SK-N-SH treated with all-trans-retinoic acid at 6 μM for 48 hours (cell line): ENCODE results near the gene OR6B1.

Experiments
- ATAC-seq: fragments of 200-7000 bp; cut with Tn5 transposase; 3 replicates; pipeline ENCODE4 v1.9.1; 2020; ENCODE audit warnings: mild to moderate bottlenecking, moderate library complexity
- ARNTL ChIP-seq: fragments of 450-650 bp; formaldehyde crosslinking; IDR thresholded peaks from 2 replicates; pipeline ENCODE4 v1.5.0; 2020; ENCODE audit warnings: low read depth, mild to moderate bottlenecking, moderate library complexity, borderline replicate concordance
- BACH2 ChIP-seq: fragments of 250-450 bp; sonication (Bioruptor Pico); IDR thresholded peaks from 2 replicates; pipeline ENCODE4 v1.9.0; 2021; ENCODE audit warnings: mild to moderate bottlenecking, borderline replicate concordance
- CREB5 ChIP-seq: fragments of 250-450 bp; sonication (Bioruptor Pico); IDR thresholded peaks from 2 replicates; pipeline ENCODE4 v1.5.1; 2020; ENCODE audit warnings: low read depth, mild to moderate bottlenecking, moderate library complexity
- CSDC2 ChIP-seq: fragments of 250-450 bp; sonication (Bioruptor Pico); IDR thresholded peaks from 2 replicates; pipeline ENCODE4 v1.5.0; 2020; ENCODE audit warnings: mild to moderate bottlenecking, moderate library complexity
- CSRNP3 ChIP-seq: fragments of 250-450 bp; sonication (Bioruptor Pico); IDR thresholded peaks from 2 replicates; pipeline ENCODE4 v1.5.1; 2021; ENCODE audit warnings: mild to moderate bottlenecking, moderate library complexity
- ESRRG ChIP-seq: fragments of 250-450 bp; sonication (Bioruptor Pico); IDR thresholded peaks from 2 replicates; pipeline ENCODE4 v1.6.1; 2021; ENCODE audit warnings: mild to moderate bottlenecking
- GLIS3 ChIP-seq: fragments of 250-450 bp; sonication (Bioruptor Pico); IDR thresholded peaks from 2 replicates; pipeline ENCODE4 v1.5.0; 2020; ENCODE audit warnings: mild to moderate bottlenecking, moderate library complexity
- ISL1 ChIP-seq: fragments of 250-450 bp; sonication (Bioruptor Pico); IDR thresholded peaks from 2 replicates; pipeline ENCODE4 v2.1.2; 2022; ENCODE audit warnings: mild to moderate bottlenecking, moderate library complexity
- OSR1 ChIP-seq: fragments of 250-450 bp; sonication (Bioruptor Pico); IDR thresholded peaks from 2 replicates; pipeline ENCODE4 v1.8.0; 2022; ENCODE audit warnings: moderate library complexity, mild to moderate bottlenecking, inconsistent platforms
- PATZ1 ChIP-seq: fragments of 250-450 bp; sonication (Bioruptor Pico); IDR thresholded peaks from 2 replicates; pipeline ENCODE4 v1.8.0; 2020; ENCODE audit warnings: mild to moderate bottlenecking, moderate library complexity, borderline replicate concordance
- POU6F1 ChIP-seq: fragments of 250-450 bp; sonication (Bioruptor Pico); IDR thresholded peaks from 2 replicates; pipeline ENCODE4 v1.8.0; 2021; ENCODE audit warnings: low read depth, mild to moderate bottlenecking, moderate library complexity, borderline replicate concordance
- PPARA ChIP-seq: fragments of 250-450 bp; sonication (Bioruptor Pico); IDR thresholded peaks from 2 replicates; pipeline ENCODE4 v1.5.0; 2020; ENCODE audit warnings: mild to moderate bottlenecking, borderline replicate concordance
- RARB ChIP-seq: fragments of 250-450 bp; sonication (Bioruptor Pico); IDR thresholded peaks from 2 replicates; pipeline ENCODE4 v1.8.0; 2021; ENCODE audit warnings: mild to moderate bottlenecking, moderate library complexity
- SNAI2 ChIP-seq: fragments of 250-450 bp; sonication (Bioruptor Pico); IDR thresholded peaks from 2 replicates; pipeline ENCODE4 v1.5.0; 2020; ENCODE audit warnings: mild to moderate bottlenecking, moderate library complexity
- TOX ChIP-seq: fragments of 250-450 bp; sonication (Bioruptor Pico); IDR thresholded peaks from 2 replicates; pipeline ENCODE4 v1.8.0; 2021; ENCODE audit warnings: mild to moderate bottlenecking, moderate library complexity, borderline replicate concordance
- TSHZ2 ChIP-seq: fragments of 250-450 bp; sonication (Bioruptor Pico); IDR thresholded peaks from 2 replicates; pipeline ENCODE4 v1.5.0; 2020; ENCODE audit warnings: mild to moderate bottlenecking, moderate library complexity
- ZFP3 ChIP-seq: fragments of 250-450 bp; sonication (Bioruptor Pico); IDR thresholded peaks from 2 replicates; pipeline ENCODE4 v1.5.0; 2020; ENCODE audit warnings: mild to moderate bottlenecking, moderate library complexity
- ZFP30 ChIP-seq: fragments of 450-650 bp; formaldehyde crosslinking; IDR thresholded peaks from 2 replicates; pipeline ENCODE4 v1.5.0; 2022; ENCODE audit warnings: mild to moderate bottlenecking, moderate library complexity
- ZNF565 ChIP-seq: fragments of 450-650 bp; formaldehyde crosslinking; conservative IDR thresholded peaks from 2 replicates; pipeline ENCODE4 v1.5.0; 2020; ENCODE audit warnings: low read depth, mild to moderate bottlenecking, moderate library complexity
- ZNF70 ChIP-seq: fragments of 450-650 bp; formaldehyde crosslinking; IDR thresholded peaks from 2 replicates; pipeline ENCODE4 v1.5.0; 2020; ENCODE audit warnings: mild to moderate bottlenecking, moderate library complexity
- ZNF8 ChIP-seq: fragments of 450-650 bp; formaldehyde crosslinking; IDR thresholded peaks from 2 replicates; pipeline ENCODE4 v1.5.0; 2020; ENCODE audit warnings: mild to moderate bottlenecking, moderate library complexity

Gene OR6B1

GRCh38 chr7:144028547-144028946 lies 28.4 kb downstream of the OR6B1 start:
- no peak for ATAC-seq

DNA sequence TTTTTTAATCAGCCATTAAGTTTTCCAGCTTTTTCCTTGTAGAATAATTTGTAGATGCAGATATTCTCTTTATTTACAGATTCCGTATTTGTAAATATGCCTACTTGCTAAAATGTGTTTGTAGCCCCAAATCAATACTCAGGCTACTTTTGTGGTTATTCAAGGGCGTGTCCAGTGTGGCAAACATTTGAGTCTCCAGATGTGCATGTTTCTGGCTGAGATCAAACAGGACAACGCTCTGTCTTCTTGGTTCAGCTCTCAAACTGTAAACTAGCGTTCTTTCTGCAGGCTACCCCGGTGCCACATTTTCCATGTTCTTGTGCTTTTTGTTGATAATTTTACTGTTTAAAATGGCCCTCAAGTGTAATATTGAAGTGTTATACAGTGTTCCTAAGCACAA lies 32.4 kb downstream of the OR6B1 start:
- TF ChIP-seq ESRRG (CRISPR knock-in tag): no peak
- TF ChIP-seq POU6F1 (CRISPR knock-in tag): no peak
- no peak for TF ChIP-seq SNAI2 (CRISPR knock-in tag)
- TF ChIP-seq ARNTL (CRISPR knock-in tag): no peak
- no peak for TF ChIP-seq ZFP3 (CRISPR knock-in tag)
- no peak for TF ChIP-seq PPARA (CRISPR knock-in tag)
- TF ChIP-seq OSR1 (CRISPR knock-in tag): no peak
- no peak for TF ChIP-seq ISL1
- no peak for TF ChIP-seq GLIS3
- no peak for TF ChIP-seq ZNF8 (CRISPR knock-in tag)
- TF ChIP-seq ZFP30 (CRISPR knock-in tag): no peak
- ATAC-seq: no peak

More at GRCh38 chr7:144028547-144028946, 28.4 kb downstream of the OR6B1 start:
- TF ChIP-seq GLIS3: no peak
- TF ChIP-seq BACH2: no peak
- TF ChIP-seq TSHZ2 (CRISPR knock-in tag): no peak
- no peak for TF ChIP-seq ZNF8 (CRISPR knock-in tag)
- TF ChIP-seq ARNTL (CRISPR knock-in tag): no peak
- no peak for TF ChIP-seq ZNF565 (CRISPR knock-in tag)
- TF ChIP-seq ESRRG (CRISPR knock-in tag): no peak
- no peak for TF ChIP-seq ZFP30 (CRISPR knock-in tag)
- no peak for TF ChIP-seq CSDC2 (CRISPR knock-in tag)
- no peak for TF ChIP-seq CREB5 (CRISPR knock-in tag)
- no peak for TF ChIP-seq ZFP3 (CRISPR knock-in tag)
- TF ChIP-seq PPARA (CRISPR knock-in tag): no peak
- no peak for TF ChIP-seq CSRNP3
- no peak for TF ChIP-seq POU6F1 (CRISPR knock-in tag)
- TF ChIP-seq ZNF70 (CRISPR knock-in tag): no peak
- TF ChIP-seq ISL1: no peak
- TF ChIP-seq PATZ1: no peak
- TF ChIP-seq TOX (CRISPR knock-in tag): no peak
- TF ChIP-seq RARB (CRISPR knock-in tag): no peak
- TF ChIP-seq SNAI2 (CRISPR knock-in tag): no peak
- TF ChIP-seq, all 23 proteins: peak for 0
